ENCODE measurements around the gene SETX.

SETX gene

GRCh38 chr9:132341177-132341840 lies 13.5 kb downstream of the SETX start:
- no peak overlapping the region for H3K27ac ChIP-seq
- POLR2A ChIA-PET (ENCODE audit: low non-redundant PET), result no interaction called here
- no peak for TF ChIP-seq CTCF (conservative IDR thresholded peaks at IDR 0.05; ENCODE audit: low read depth)
- CTCF ChIA-PET, result interaction anchor here (0.9 kb wide), 1 partner anchor 17 kb away, joined by 3 read pairs; no protein-coding TSS in a partner anchor
- no peak for DNase-seq (ENCODE audit: low spot score)

GRCh38 chr9:132334364-132334763 lies 20.4 kb downstream of the SETX start:
- POLR2A ChIA-PET (ENCODE audit: low non-redundant PET), result no interaction called here
- TF ChIP-seq CTCF (conservative IDR thresholded peaks at IDR 0.05; ENCODE audit: low read depth), result no peak
- no peak overlapping the region for H3K27ac ChIP-seq
- CTCF ChIA-PET, result no interaction called here
- DNase-seq (ENCODE audit: low spot score), result no peak

- ChIA-PET CTCF (no interaction called here), POLR2A (ENCODE audit: low non-redundant PET) (no interaction called here)
- no peak overlapping the region for H3K27ac ChIP-seq
- no peak for DNase-seq (ENCODE audit: low spot score)
- no peak for TF ChIP-seq CTCF (conservative IDR thresholded peaks at IDR 0.05; ENCODE audit: low read depth)
Measured at GRCh38 chr9:132333556-132333955, 21.2 kb downstream of the SETX start.

GRCh38 chr9:132328580-132328979 lies 26.2 kb downstream of the SETX start:
- no peak overlapping the region for H3K27ac ChIP-seq
- POLR2A ChIA-PET (ENCODE audit: low non-redundant PET), result no interaction called here
- TF ChIP-seq CTCF (conservative IDR thresholded peaks at IDR 0.05; ENCODE audit: low read depth), result no peak
- DNase-seq (ENCODE audit: low spot score), result no peak
- CTCF ChIA-PET, result no interaction called here

GRCh38 chr9:132327537-132327936 lies 27.2 kb downstream of the SETX start:
- no peak overlapping the region for H3K27ac ChIP-seq
- ChIA-PET POLR2A (ENCODE audit: low non-redundant PET) (no interaction called here), CTCF (no interaction called here)
- TF ChIP-seq CTCF (conservative IDR thresholded peaks at IDR 0.05; ENCODE audit: low read depth), result no peak
- DNase-seq (ENCODE audit: low spot score), result no peak

- TF ChIP-seq CTCF (conservative IDR thresholded peaks at IDR 0.05; ENCODE audit: low read depth), result no peak
- no peak for DNase-seq (ENCODE audit: low spot score)
- H3K27ac ChIP-seq, result no peak overlapping the region
- ChIA-PET CTCF (interaction anchor here (0.8 kb wide), 1 partner anchor 17 kb away, joined by 3 read pairs; no protein-coding TSS in a partner anchor), POLR2A (ENCODE audit: low non-redundant PET) (no interaction called here)
Measured at GRCh38 chr9:132324425-132324824, 30.4 kb downstream of the SETX start.
